ENCODE results near the gene LBH.

The LBH gene

DNA sequence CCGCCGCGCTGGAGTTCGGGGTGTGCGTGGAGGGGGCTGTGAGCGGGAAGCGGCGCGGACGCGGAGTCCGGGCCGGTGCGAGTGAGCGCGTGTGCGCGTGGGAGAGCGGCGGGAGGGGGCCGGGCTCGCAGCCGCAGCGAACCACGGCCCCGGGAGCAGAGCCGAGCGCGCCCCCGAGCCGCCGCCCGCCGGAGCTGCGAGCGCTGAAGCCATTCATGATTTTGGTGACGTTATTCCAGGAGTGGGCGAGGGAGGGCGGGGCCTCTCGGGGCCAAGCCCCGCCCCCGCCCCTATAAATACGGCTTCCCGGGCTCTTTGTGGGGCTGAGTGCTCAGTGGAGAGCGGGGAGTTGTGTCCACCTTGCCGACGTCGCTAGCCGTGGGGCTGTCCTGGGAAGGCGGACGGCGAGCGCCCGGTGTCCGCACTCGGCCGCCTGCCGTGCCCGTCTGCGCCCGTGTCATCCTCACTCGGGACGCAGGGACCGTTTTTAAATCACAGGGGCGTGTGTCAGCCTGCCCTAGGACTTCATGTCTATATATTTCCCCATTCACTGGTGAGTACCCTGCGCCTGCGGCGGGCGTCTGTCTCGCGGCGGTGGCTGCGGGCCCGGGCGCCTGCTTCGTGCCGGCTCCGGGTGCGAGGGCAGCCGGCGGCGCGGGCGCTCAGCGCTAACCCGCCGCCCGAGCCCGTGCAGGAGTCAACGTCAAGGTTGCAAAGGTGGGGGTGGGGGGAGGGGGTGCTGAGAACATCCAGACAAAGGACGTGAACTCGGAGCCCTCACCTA, at the start of gene LBH:
TSS of gene LBH (plus strand) at position 323 of the 784 bp plus-strand sequence. CDS start at position 528, 205 bp downstream.
- DNase-seq (ENCODE audit: low read depth in 2 of 2) = peak; percentile 78 to 88

DNA sequence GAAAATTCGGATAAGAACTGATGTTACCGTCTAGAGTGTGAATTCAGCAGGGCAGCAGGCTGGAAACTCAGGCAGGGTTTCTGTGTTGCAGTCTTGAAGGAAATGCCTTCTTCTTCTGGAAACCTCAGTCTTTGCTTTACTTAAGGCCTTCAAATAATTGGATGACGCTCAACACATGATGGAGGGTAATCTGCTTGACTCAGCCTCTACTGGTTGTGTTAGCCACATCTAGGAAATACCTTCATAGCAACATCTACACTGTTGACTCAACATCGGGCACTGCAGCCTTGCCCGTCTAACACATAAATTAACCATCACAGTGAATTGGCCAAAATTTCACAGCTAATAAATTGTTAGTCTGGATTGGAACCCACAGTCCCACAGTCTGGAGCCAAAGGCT, 47.3 kb upstream of the LBH start:
- no peak for DNase-seq (ENCODE audit: low read depth in 2 of 2)

DNA sequence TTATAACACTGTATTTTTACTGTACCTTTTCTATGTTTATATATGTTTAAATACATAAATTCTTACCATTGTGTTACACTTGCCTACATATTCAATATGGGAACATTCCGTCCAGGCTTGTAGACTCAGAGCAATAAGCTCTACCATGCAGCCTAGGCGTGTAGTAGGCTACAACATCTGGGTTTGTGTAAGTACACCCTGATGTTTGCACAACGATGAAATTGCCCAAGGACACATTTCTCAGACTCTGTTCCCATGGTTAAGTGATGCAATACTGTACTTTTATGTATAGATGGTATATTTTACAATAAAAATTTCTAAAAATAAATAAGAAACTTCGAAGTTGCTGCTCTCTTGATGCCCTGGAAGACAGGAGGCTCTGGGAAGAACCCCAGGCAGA, 46.2 kb upstream of the LBH start:
- no peak for DNase-seq (ENCODE audit: low read depth in 2 of 2)

DNA sequence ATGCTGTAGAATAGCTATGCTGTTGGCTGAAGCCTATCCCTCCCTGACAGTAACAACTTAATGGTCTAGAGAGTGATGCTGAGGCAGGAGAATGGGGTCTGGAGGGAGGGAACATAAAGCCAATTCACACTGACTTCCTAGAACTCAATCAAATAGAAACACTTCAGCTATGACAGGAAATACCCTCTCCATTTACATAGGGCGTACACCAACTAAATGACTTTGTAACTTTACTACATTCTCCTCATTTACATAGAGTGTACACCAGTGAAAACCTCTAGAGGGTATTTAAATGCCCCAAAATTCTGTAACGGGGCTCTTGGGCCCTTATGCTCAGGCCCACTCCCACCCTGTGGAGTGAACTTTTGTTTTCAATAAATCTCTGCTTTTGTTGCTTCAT, 43.0 kb upstream of the LBH start:
- DNase-seq (ENCODE audit: low read depth in 2 of 2) = no peak

DNA sequence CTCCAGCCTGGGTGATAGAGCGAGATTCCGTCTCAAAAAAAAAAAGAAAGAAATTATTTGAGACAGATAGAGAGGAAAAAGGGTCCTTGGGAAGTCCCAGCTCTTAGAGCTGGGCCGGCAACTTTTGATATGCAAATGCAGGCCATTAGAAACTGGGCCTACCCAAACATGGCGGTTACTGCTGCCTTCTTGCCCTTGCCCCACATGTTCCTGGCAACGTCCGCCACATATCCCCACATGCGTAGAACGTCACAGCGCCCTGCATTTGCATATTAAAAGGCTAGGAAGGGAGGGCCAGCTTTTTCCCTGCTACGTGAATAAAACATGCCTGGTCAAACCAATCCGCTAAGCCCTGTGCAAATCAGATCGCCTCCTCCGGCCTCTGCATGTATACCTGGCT, 40.7 kb upstream of the LBH start:
- no peak for DNase-seq (ENCODE audit: low read depth in 2 of 2)

DNA sequence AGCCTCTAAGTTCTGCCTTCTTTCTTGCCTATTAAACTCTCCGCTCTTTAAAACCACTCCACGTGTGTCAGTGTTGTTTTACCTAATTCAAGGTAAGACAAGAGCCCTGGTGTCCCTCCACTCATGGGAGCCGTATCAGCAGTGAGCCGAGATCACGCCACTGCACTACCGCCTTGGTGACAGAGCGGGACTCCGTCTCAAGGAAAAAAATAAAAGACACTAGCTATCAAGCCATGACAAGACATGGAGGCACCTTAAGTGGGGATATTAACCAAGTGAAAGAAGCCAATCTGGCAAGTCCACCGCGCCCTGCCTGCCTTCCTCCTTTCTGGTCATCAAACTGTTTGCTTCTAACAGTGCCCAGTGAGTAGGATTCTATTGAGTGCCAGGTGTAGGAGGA, 40.2 kb upstream of the LBH start:
- no peak for DNase-seq (ENCODE audit: low read depth in 2 of 2)

DNA sequence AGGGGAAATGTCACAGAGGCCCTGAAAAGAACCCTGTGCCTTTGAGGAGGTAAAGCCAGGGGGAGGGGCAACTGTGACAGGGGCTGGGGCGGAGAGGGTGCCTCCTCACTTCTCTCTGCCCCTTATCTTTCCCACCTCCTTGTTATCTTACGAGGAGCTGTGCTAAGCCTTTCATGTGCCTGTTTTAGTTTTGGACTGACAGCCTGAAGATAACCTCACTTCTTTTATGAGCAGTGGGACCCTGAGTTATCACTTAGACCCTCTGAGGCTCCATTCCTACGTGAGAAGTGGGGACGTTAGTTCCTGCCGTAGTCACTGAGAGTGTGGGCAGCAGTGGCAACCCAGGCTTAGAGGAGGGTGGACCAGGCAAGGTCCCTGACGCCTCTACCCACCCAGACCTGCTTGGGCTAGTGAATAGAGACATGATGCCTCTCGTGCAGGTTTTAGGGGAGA, 39.5 kb upstream of the LBH start:
- no peak for DNase-seq (ENCODE audit: low read depth in 2 of 2)

DNA sequence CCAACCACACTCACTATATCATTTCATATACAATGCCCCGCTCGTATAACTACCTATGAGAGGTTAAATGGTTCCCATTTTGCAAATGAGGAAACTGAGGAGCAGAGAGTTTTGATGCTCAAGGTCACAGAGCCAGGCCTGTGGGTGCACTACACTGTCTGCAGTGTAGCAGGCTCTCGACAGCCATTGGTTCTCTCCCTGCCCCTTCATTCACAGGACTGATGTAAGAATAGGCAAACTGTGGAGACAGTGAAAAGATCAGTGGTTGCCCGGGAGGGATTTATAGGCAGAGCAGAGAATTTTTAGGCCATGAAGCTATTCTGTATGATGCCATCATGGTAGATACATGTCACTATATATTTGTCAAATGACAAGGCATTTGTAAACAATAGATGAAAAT, 39.0 kb upstream of the LBH start:
- no peak for DNase-seq (ENCODE audit: low read depth in 2 of 2)

DNA sequence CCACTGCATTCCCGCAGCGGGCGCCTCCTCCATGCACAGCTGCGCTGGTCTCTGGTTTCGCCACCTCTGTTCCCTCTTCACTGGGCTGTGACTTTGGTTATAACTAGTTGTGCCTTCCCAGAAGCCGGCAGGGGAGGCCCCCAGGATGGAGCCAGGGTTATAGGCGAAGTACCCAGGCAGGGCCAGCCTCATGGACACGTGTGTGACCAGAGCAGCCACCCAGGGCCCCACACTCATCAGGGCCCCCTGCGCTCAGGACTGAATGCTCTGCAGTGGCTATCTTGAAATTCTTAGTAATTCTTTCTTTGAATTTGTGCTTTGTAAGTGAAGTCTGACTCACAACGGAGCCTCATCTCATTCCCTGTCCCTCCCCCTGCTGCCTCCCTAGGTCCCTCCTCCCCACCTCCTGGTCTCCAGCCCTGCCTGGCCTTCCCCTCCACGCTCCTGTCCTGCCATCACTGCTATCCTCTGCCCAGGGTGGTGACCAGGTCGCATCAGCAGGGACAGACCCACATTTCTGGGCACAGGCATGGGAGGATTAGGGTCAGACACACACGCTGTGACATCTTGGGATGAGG, 38.1 kb upstream of the LBH start:
- DNase-seq (ENCODE audit: low read depth in 2 of 2) = no peak

DNA sequence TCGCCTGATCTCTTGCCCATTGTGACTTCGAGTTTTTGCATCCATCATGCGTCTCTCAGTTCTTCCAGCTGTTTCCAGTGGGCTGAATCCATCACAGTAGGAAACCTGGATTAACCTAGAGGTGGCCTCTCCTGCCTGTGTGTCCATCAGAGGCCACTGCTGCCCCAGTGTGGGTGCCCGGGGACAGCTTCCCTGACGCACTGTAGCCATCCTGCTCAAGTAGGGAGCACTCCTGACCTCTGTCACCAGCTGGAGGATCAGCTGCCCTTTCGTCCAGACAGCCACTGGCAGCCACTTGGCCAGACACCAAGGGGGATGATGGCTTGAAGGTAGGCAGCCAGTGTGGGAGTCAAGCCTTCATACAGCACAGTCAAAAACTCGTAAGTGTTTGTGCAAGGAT, 36.9 kb upstream of the LBH start:
- DNase-seq (ENCODE audit: low read depth in 2 of 2) = no peak

DNA sequence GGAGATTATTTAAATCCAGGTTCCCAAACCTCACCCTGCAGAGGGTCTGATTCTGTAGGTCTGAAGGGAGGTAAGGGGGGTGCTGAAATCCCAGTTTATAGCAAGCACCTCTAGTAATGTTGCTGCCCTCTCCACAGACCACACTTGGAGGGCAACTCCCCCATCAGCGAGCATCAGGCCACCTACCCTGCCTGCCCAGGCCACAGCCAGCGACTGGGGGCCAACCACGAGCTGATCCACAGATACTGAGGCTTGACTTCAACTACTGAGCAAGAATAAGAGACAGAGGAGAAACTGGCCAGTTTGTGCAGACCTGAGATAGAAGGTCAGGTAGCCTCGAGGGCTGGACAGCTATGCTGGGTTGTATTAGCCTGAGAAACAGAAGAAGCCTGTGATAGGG, 36.3 kb upstream of the LBH start:
- DNase-seq (ENCODE audit: low read depth in 2 of 2) = no peak

DNA sequence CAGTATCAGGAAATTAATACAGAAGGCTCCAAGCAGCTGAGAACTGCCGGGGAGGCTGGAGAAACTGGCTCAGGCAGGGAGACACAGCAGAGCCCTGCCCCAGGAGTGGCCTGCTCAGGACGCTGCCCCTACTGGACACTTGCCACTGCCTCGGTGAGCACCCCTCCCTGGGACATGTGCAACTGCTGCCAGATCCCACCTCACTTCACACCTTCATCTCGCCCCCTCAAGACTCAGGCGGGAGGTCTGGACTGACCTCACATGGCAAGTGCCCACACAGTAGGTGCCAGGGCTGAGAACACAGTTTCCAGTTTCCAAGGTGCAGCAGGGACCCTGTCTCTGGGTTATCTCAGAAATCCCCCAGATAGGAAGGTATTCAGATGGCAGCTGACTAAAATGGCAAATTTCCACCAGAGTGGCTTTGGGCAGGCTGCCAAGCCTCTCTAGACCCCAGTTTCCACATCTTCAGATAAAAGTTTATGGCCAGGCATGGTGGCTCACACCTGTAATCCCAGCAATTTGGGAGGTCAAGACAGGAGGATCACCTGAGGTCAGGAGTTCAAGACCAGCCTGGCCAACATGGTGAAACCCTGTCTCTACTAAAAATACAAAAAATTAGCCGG, 33.7 kb upstream of the LBH start:
- no peak for DNase-seq (ENCODE audit: low read depth in 2 of 2)

DNA sequence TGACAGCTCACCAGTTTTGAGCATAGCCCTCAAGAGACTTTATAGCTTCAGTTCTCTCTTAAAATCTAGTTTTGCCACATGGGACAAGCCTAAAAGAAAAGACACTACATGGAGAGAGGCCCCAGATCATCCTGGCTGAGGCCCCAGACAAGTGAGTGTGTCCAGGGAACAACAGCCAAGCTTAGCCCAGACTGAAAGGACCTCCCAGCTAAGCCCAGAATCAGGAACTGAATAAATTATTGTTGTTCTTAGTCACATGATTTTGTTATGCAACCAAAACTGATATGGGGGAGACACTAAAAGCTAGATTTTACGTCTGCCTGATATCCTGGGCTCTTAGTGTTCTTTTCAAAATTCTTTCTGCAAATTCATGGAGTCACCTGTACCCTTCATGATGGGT, 29.3 kb upstream of the LBH start:
- no peak for DNase-seq (ENCODE audit: low read depth in 2 of 2)

DNA sequence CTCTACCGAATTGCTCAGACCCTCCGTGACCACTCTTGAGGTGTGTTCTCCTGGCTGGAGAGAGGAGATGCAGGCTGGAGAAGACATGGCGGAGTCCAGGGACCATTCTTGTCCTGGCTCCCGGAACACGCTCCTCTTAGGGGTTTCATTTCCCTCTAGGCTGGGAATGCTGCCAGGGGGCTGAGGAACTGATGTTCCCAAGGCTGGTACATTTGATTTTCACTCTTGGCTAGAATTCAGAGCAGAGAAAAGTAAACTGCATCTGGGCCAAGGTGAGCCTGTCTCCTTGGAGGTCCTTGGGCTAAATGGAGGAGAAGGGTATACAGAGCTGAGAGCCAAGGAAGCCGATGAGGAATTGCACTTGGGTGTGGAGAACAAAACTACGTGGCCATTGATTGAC, 28.2 kb upstream of the LBH start:
- DNase-seq (ENCODE audit: low read depth in 2 of 2) = no peak

DNA sequence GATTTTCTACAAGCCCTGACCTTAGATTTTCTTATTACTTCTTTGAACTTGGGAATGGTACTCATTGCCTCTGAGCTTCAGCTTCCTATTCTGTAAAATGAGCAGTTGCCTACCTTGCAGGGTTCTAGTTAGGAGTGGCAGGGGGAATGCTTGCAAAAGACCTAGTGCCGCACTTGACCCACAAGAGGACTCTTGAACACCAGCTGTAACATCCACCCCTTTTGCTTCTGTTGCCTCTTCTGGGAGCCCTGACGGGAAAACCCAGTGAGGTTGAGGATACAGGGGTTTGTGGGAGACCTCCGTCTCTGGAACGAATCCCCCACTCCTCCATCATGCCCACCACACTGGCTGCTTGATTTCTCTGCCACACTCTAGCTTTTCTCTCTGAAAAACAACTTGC, 27.1 kb upstream of the LBH start:
- no peak for DNase-seq (ENCODE audit: low read depth in 2 of 2)

DNA sequence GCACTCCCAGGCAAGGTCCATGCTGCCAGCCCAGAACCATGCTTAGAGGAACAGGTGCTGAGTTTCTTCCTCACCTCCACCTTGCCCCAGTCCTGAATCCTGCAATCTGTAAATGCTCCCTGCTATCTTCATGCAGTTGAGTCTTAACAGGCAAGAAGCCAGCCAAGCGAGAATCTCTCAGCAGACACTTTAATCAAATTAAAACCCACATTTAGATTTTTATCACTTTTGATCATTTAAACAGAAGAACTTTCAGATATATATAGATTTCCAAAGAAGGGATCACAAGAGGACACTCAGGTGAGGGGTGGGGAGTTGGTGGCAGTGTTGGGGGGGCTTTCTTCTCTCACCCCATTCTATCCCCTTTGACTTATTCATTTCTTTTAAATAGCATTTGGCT, 25.9 kb upstream of the LBH start:
- no peak for DNase-seq (ENCODE audit: low read depth in 2 of 2)

DNA sequence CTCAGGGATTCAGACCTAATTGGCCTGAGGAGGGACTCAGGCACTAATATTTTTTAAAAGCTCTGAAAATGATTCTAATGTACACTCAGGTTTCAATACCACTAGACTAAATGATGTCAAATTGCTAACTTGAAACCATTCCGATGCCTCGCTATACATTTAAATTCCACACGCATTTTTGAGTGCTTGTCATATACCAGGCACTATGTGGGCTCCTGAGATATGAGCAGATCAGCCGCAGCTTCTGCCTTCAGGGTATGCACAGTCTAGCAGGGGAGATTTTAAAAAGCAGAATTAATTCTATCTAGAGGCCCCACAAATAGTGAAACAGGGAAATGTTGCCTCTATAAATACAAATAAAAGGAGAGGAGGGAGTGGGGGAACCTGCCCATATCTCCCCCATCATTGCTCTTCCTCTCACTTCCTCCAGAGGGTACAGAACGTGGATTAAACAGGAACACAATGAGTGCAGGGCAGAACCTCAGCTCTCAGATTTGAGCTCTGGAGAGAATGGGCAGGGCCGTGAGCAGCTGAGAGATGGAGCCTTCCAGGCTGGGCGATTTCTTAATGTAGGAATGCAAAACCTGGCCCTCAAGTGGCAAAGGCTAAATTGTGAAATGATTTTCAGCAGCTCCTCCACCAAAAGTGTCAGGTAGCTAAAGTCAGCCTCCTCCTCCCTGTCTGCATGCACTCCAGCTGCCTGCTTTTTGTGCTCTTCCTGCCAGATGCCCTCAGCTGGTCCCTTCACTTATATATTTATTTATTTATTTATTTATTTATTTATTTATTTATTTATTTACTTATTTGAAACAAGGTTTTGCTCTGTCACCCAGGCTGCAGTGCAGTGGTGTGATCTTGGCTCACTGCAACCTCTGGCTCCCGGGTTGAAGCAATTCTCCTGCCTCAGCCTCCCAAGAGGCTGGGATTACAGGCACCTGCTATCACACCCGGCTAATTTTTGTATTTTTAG, 24.6 kb upstream of the LBH start:
- no peak for DNase-seq (ENCODE audit: low read depth in 2 of 2)

DNA sequence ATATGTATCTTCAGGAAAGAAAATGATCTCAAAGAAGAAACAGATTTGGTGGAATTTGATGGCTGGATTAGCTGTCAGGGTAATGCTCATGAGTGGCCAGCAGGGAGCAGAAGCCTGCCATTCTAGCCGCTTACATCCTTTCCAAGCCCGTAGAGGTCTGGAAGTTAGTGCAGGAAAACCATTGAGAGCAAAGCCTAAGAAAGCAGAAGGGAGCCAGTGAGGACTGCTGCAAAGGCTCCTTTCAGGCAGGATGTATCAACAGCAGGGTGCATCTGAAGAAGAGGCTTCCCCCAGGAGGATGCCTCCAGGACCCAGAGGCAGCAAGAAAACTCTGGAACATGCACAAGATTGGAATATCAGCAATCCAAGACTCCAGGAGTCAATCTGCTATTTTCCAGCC, 22.9 kb upstream of the LBH start:
- no peak for DNase-seq (ENCODE audit: low read depth in 2 of 2)

DNA sequence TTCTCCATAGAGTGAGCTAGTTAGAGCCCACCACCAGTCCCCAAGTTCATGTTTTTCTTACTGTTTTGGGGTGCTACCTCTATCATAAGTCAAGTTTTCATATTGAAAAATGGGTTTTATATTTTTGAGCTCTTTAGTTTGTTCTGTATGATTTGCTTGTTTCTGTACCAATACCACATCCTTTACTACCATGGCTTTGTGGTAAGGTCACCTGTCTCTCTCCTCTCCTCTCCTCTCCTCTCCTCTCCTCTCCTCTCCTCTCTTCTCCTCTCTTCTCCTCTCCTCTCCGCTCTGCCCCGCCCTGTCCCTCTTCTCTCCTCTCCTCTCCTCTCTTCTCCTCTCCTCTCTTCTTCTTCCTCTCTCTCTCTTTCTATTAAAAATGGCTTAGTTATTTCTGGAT, 22.1 kb upstream of the LBH start:
- DNase-seq (ENCODE audit: low read depth in 2 of 2) = no peak

DNA sequence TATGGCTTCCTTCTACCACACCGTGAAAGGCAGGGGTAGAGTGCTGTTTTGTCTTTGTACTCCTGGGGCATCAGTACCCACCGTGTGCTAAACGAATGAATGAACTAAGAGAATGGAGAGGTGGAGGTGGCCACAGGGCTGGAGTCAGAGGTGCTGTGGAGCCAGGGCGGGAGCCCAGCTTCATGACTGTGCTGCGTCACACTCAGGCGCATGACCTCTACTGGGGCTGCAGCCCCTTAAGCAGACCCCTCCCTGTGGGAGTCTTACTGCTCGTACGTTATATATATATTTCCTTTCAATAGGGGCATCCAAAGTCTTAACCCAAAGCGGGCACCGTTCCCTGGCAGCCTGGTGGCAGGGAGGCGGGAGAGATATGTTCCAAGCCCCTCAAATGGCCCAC, 18.0 kb upstream of the LBH start:
- DNase-seq (ENCODE audit: low read depth in 2 of 2) = no peak

DNA sequence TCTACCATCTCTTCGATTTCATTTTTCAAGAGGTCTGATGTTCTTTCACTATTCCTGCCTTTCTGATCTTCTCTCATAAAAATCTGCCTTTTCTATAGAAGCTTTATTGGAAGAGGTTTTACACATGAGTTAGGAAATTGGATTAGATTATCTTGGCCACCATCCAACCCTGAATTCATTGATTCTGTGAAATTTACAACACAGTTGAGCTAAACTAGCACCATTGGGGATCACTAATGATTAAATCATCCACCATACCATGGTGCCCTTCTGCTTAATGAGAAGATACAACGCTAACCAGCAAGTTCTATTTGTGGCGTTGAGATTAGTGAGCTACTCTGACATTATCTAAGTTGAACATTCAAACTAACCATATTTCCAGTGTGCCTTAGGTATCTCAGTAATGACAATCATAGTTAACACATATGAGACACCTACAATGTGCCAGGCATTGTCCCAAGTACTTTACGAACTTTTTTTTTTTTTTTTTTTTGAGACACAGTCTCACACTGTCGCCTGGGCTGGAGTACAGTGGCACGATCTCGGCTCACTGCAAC, 17.3 kb upstream of the LBH start:
- no peak for DNase-seq (ENCODE audit: low read depth in 2 of 2)

DNA sequence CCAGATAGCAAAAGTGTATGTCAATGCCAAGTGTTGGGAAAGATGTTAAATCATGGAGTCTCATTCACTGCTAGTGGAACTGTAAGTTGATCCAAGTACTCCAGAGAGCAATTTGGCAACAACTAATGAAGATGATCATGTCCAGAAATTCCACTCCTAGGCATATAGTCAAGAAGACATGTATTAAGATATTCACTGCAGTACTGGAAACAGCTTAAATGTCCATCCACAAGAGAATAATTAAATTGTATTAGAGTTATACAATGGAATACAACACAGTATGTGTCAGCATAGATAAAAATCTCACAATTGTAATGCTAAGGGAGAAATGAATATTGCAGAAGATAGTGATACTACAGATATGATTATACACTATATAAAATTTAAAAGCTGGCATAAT, 15.2 kb upstream of the LBH start:
- DNase-seq (ENCODE audit: low read depth in 2 of 2) = no peak

Measured in activated CD4-positive, alpha-beta T cell treated with anti-CD3 and anti-CD28 coated beads for 24 hours (primary cell).